Mesenchymal stem cell (in vitro differentiated cells and primary cell): ENCODE results near the gene PRSS21.
A peak's percentile ranks its signal among the peaks of the same experiment; 100 is the strongest.

ENCODE experiments used
- DNase-seq: peaks from one replicate; pipeline ENCODE4 v3.0.0-alpha.2; 2013
- H2AFZ ChIP-seq: one replicate; pipeline ENCODE4 v1.6.1; 2013; ENCODE audit warnings: low read depth, mild to moderate bottlenecking, control low read depth, inconsistent platforms, low read length, moderate library complexity
- H2AK5ac ChIP-seq: 2 replicates; pipeline ENCODE4 v1.6.1; 2013; ENCODE audit warnings: low read length, moderate library complexity, mild to moderate bottlenecking, inconsistent platforms; ENCODE audit not compliant: severe bottlenecking
- H2BK120ac ChIP-seq: one replicate; pipeline ENCODE4 v1.6.1; 2013; ENCODE audit warnings: low read depth, mild to moderate bottlenecking, inconsistent platforms, low read length, moderate library complexity
- H2BK12ac ChIP-seq, 2 experiments: one replicate each; pipeline ENCODE4 v1.6.1; 2013; ENCODE audit warnings: inconsistent platforms in 2 of 2, low read length in 2 of 2, mild to moderate bottlenecking in 2 of 2, moderate library complexity in 2 of 2, control low read depth in 1 of 2
- H2BK15ac ChIP-seq: one replicate; pipeline ENCODE4 v1.6.1; 2013; ENCODE audit warnings: mild to moderate bottlenecking, low read depth, inconsistent platforms; ENCODE audit not compliant: poor library complexity, severe bottlenecking
- H2BK5ac ChIP-seq: 2 replicates; pipeline ENCODE4 v1.6.1; 2013; ENCODE audit warnings: low read depth, mild to moderate bottlenecking, low read length, control low read depth, inconsistent platforms; ENCODE audit not compliant: poor library complexity, severe bottlenecking
- H3K14ac ChIP-seq, 2 experiments: one replicate each; pipeline ENCODE4 v1.6.1; 2013; ENCODE audit warnings: inconsistent platforms in 2 of 2, low read length in 2 of 2, control low read depth in 1 of 2, mild to moderate bottlenecking in 1 of 2, moderate library complexity in 1 of 2
- H3K18ac ChIP-seq, 2 experiments: one replicate each; pipeline ENCODE4 v1.6.1; 2013; ENCODE audit warnings: inconsistent platforms in 2 of 2, low read length in 2 of 2, control low read depth in 1 of 2, low read depth in 1 of 2, mild to moderate bottlenecking in 1 of 2
- H3K23ac ChIP-seq, 2 experiments: one replicate each; pipeline ENCODE4 v1.6.1; 2013; ENCODE audit warnings: inconsistent platforms in 2 of 2, low read length in 2 of 2, mild to moderate bottlenecking in 2 of 2, moderate library complexity in 2 of 2, control low read depth in 1 of 2
- H3K27ac ChIP-seq: 2 replicates; pipeline ENCODE4 v1.5.1; 2013; ENCODE audit warnings: mild to moderate bottlenecking, moderate library complexity, low read length, control low read depth, inconsistent platforms; ENCODE audit not compliant: poor library complexity, severe bottlenecking
- H3K27me3 ChIP-seq, 2 experiments: 2 replicates each; pipeline versions ENCODE4 v1.6.1 to v1.7.0; 2013; ENCODE audit warnings: low read length in 2 of 2, mild to moderate bottlenecking in 2 of 2, moderate library complexity in 2 of 2, control low read depth in 1 of 2, inconsistent platforms in 1 of 2; ENCODE audit not compliant: control insufficient read depth in 1 of 2, insufficient read depth in 1 of 2
- H3K36me3 ChIP-seq, 2 experiments: 2 replicates each; pipeline versions ENCODE4 v1.6.1 to v1.7.0; 2013; ENCODE audit warnings: low read length in 2 of 2, control low read depth in 1 of 2, inconsistent platforms in 1 of 2, low read depth in 1 of 2, mild to moderate bottlenecking in 1 of 2; ENCODE audit not compliant: insufficient read depth in 2 of 2, control insufficient read depth in 1 of 2
- H3K4ac ChIP-seq, 2 experiments: one replicate each; pipeline ENCODE4 v1.6.1; 2013; ENCODE audit warnings: inconsistent platforms in 2 of 2, low read length in 2 of 2, mild to moderate bottlenecking in 2 of 2, moderate library complexity in 2 of 2, control low read depth in 1 of 2, low read depth in 1 of 2
- H3K4me1 ChIP-seq: 2 replicates; pipeline ENCODE4 v1.6.1; 2013; ENCODE audit warnings: low read depth, low read length, control low read depth; ENCODE audit not compliant: control insufficient read depth, insufficient read depth
- H3K4me2 ChIP-seq: 2 replicates; pipeline ENCODE4 v1.6.1; 2013; ENCODE audit warnings: low read length, mild to moderate bottlenecking, inconsistent platforms; ENCODE audit not compliant: poor library complexity, severe bottlenecking
- H3K4me3 ChIP-seq, 2 experiments: 2 replicates each; pipeline versions ENCODE4 v1.5.1 to v1.7.0; 2013; ENCODE audit warnings: low read length in 2 of 2, mild to moderate bottlenecking in 2 of 2, control low read depth in 1 of 2, low read depth in 1 of 2; ENCODE audit not compliant: insufficient read depth in 1 of 2
- H3K79me1 ChIP-seq: replicated peaks from 2 replicates; pipeline ENCODE4 v1.6.1; 2013; ENCODE audit warnings: mild to moderate bottlenecking, control low read depth, low read length, inconsistent platforms; ENCODE audit not compliant: poor library complexity, severe bottlenecking
- H3K9ac ChIP-seq: 2 replicates; pipeline ENCODE4 v1.7.0; 2013; ENCODE audit warnings: mild to moderate bottlenecking, low read length, moderate library complexity
- H3K9me3 ChIP-seq: 2 replicates; pipeline ENCODE4 v1.7.0; 2013; ENCODE audit warnings: mild to moderate bottlenecking, low read length; ENCODE audit not compliant: control insufficient read depth
- H4K8ac ChIP-seq: one replicate; pipeline ENCODE4 v1.6.1; 2013; ENCODE audit warnings: inconsistent platforms, mild to moderate bottlenecking, low read length, moderate library complexity
- H4K91ac ChIP-seq: one replicate; pipeline ENCODE4 v1.6.1; 2013; ENCODE audit warnings: mild to moderate bottlenecking, low read length, inconsistent platforms
- WGBS: methylation state at CpG from one replicate; pipeline ENCODE4 v1.1.7; 2013; ENCODE audit warnings: mixed read lengths; 5-methylcytosine and 5-hydroxymethylcytosine counted together

PRSS21 gene

GRCh38 chr16:2827374-2827791, 10.3 kb downstream of the PRSS21 start:
- Histone ChIP-seq H2BK12ac (no peak overlapping the region), H2BK5ac (no peak overlapping the region), H2BK120ac (no peak overlapping the region), H3K79me1 (no peaks in the 10 kb centered on the region), H3K18ac (no peak overlapping the region), H2AFZ (no peak overlapping the region), H2AK5ac (no peak overlapping the region), H3K9me3 (no peaks in the 10 kb centered on the region), H4K8ac (no peak overlapping the region), H3K14ac (no peak overlapping the region), H3K27ac (no peak overlapping the region), H3K4me2 (no peak overlapping the region), H3K36me3 (no peaks in the 10 kb centered on the region), H3K4ac (no peak overlapping the region), H3K4me1 (no peaks in the 10 kb centered on the region), H3K23ac (no peak overlapping the region), H3K27me3 (peaks cover 8 to 86% of the 10 kb centered on the region in 2 experiments), H4K91ac (no peak overlapping the region), H2BK15ac (no peak overlapping the region), H3K4me3 (no peak overlapping the region), H3K9ac (no peak overlapping the region)
- DNase-seq, result no peak
- 84% methylated on average over 15 of the region's 15 CpGs for WGBS

- Histone ChIP-seq H3K27me3 (peaks cover 8 to 86% of the 10 kb centered on the region in 2 experiments), H4K8ac (no peak overlapping the region), H3K4me1 (no peaks in the 10 kb centered on the region), H3K9ac (no peak overlapping the region), H2AFZ (no peak overlapping the region), H3K23ac (no peak overlapping the region), H2BK12ac (no peak overlapping the region), H2BK120ac (no peak overlapping the region), H3K36me3 (no peaks in the 10 kb centered on the region), H3K27ac (no peak overlapping the region), H3K18ac (no peak overlapping the region), H3K4me3 (no peak overlapping the region), H4K91ac (no peak overlapping the region), H2AK5ac (no peak overlapping the region), H2BK15ac (no peak overlapping the region), H3K9me3 (no peaks in the 10 kb centered on the region), H3K4me2 (no peak overlapping the region), H3K14ac (no peak overlapping the region), H3K4ac (no peak overlapping the region), H2BK5ac (no peak overlapping the region), H3K79me1 (no peaks in the 10 kb centered on the region)
- no peak for DNase-seq
- WGBS, result 83% methylated on average over 14 of the region's 14 CpGs
These were observed 10.9 kb downstream of the PRSS21 start for GRCh38 chr16:2827831-2828520.

DNA sequence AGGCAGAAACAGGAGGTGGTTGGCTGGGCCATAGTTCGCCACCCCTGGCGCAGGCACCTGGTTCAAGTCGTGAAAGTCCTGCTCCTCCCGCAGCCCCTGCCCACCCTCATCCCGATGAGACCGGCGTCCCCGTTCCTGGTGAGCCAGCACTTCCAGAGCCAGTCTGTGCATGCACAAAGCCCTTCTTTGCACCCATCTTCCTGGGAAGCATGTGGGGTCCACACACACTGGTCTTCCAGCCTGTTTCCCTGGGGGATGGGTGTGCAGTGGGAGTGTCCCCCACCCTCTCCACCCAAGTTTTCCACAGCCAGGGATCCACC, 11.4 kb downstream of the PRSS21 start:
- Histone ChIP-seq H3K4ac (no peak overlapping the region), H3K4me2 (no peak overlapping the region), H3K36me3 (no peaks in the 10 kb centered on the region), H3K18ac (no peak overlapping the region), H3K79me1 (no peaks in the 10 kb centered on the region), H3K4me3 (no peak overlapping the region), H3K9me3 (no peaks in the 10 kb centered on the region), H3K4me1 (no peaks in the 10 kb centered on the region), H2AK5ac (no peak overlapping the region), H4K8ac (no peak overlapping the region), H2AFZ (no peak overlapping the region), H3K23ac (no peak overlapping the region), H3K14ac (no peak overlapping the region), H2BK15ac (no peak overlapping the region), H3K27ac (no peak overlapping the region), H2BK120ac (no peak overlapping the region), H3K27me3 (peaks cover 8 to 82% of the 10 kb centered on the region in 2 experiments), H2BK5ac (no peak overlapping the region), H2BK12ac (no peak overlapping the region), H4K91ac (no peak overlapping the region), H3K9ac (no peak overlapping the region)
- WGBS, result 91% methylated on average over 6 of the region's 8 CpGs
- no peak for DNase-seq

DNA sequence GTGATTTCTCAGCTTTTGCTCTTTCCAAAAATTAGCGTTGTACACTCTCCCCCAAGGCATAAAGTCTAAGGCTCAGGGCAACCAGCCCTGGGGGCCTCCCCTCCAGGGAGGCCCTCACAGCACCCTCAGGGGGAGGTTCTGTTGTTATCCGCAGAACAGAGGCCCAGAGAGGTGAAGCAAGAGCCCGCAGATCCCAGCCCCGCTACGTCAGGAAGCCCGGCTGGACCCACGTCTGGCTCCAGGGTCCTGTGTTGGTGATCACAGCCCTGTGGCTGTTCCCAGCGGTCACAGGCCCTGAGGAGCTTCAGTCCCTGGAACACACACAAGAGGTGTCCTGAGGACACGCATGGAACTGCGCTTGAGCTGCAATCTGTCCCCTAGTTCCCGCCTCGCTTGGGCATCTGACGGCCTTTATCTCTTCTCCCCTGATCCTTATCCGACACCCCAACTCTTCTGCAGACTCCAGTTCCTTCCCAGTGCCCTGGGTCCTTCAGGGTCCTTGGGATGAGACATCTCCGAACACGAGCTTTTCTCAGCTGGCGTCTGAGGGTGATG, 11.9 kb downstream of the PRSS21 start:
- H4K91ac ChIP-seq, result peak overlapping the region; percentile 20
- no peaks in the 10 kb centered on the region for H3K79me1 ChIP-seq
- no peak overlapping the region for H2BK120ac ChIP-seq
- H3K4me2 ChIP-seq, result no peak overlapping the region
- H2AFZ ChIP-seq, result no peak overlapping the region
- no peak overlapping the region for H2BK12ac ChIP-seq
- no peaks in the 10 kb centered on the region for H3K4me1 ChIP-seq
- H3K4ac ChIP-seq, result no peak overlapping the region
- H3K4me3 ChIP-seq, result no peak overlapping the region
- no peak overlapping the region for H2BK15ac ChIP-seq
- H3K27me3 ChIP-seq, result peaks cover 8 to 82% of the 10 kb centered on the region in 2 experiments
- no peak overlapping the region for H3K27ac ChIP-seq
- DNase-seq, result no peak
- H3K9me3 ChIP-seq, result no peaks in the 10 kb centered on the region
- no peaks in the 10 kb centered on the region for H3K36me3 ChIP-seq
- no peak overlapping the region for H3K14ac ChIP-seq
- WGBS, result 90% methylated on average over 17 of the region's 17 CpGs
- no peak overlapping the region for H3K9ac ChIP-seq
- H3K23ac ChIP-seq, result no peak overlapping the region
- H3K18ac ChIP-seq, result no peak overlapping the region
- no peak overlapping the region for H2AK5ac ChIP-seq
- H4K8ac ChIP-seq, result no peak overlapping the region
- H2BK5ac ChIP-seq, result no peak overlapping the region
